ENCODE results near the gene INTS11.

Gene INTS11

GRCh38 chr1:1332774-1333480 is 8.5 kb upstream of the INTS11 start:
- no peak overlapping the region for H3K27ac Mint-ChIP-seq
- H3K9me3 Mint-ChIP-seq, result no peaks in the 10 kb centered on the region
- H3K4me3 Mint-ChIP-seq, result no peak overlapping the region
- no peaks in the 10 kb centered on the region for H3K4me1 Mint-ChIP-seq (ENCODE audit: low read depth)
- intact Hi-C loops (cut with micrococcal nuclease), result no loop called here
- H3K36me3 Mint-ChIP-seq (ENCODE audit: low read depth), result peaks cover 56% of the 10 kb centered on the region
- H3K27me3 Mint-ChIP-seq, result no peaks in the 10 kb centered on the region

GRCh38 chr1:1332031-1332755 is 7.7 kb upstream of the INTS11 start:
- intact Hi-C loops (cut with micrococcal nuclease), result no loop called here
- Mint-ChIP-seq H3K27ac (no peak overlapping the region), H3K36me3 (ENCODE audit: low read depth) (peaks cover 56% of the 10 kb centered on the region)

GRCh38 chr1:1331068-1331965 is 6.9 kb upstream of the INTS11 start, which contains the start of gene TAS1R3:
TAS1R3 (plus strand) TSS chr1:1331280; CDS start chr1:1331346, 66 bp downstream.
- H3K4me3 Mint-ChIP-seq, result no peak within 1 kb of the TSS
- no peak within 1 kb of the TSS for H3K27ac Mint-ChIP-seq
- H3K27me3 Mint-ChIP-seq, result no peaks in the 10 kb centered on the region
- peaks cover 1% of the 10 kb centered on the region for H3K4me1 Mint-ChIP-seq (ENCODE audit: low read depth)
- intact Hi-C loops (cut with micrococcal nuclease), result no loop called here
- H3K9me3 Mint-ChIP-seq, result no peaks in the 10 kb centered on the region
- peaks cover 56% of the 10 kb centered on the region for H3K36me3 Mint-ChIP-seq (ENCODE audit: low read depth)

More at GRCh38 chr1:1332031-1332755, 7.7 kb upstream of the INTS11 start:
- no peaks in the 10 kb centered on the region for H3K9me3 Mint-ChIP-seq
- H3K4me1 Mint-ChIP-seq (ENCODE audit: low read depth), result no peaks in the 10 kb centered on the region
- no peak overlapping the region for H3K4me3 Mint-ChIP-seq
- H3K27me3 Mint-ChIP-seq, result no peaks in the 10 kb centered on the region

- H3K27me3 Mint-ChIP-seq, result no peaks in the 10 kb centered on the region
- H3K27ac Mint-ChIP-seq, result no peak overlapping the region
- peaks cover 9% of the 10 kb centered on the region for H3K4me1 Mint-ChIP-seq (ENCODE audit: low read depth)
- peaks cover 49% of the 10 kb centered on the region for H3K36me3 Mint-ChIP-seq (ENCODE audit: low read depth)
- no peak overlapping the region for H3K4me3 Mint-ChIP-seq
- intact Hi-C loops (cut with micrococcal nuclease), result no loop called here
- H3K9me3 Mint-ChIP-seq, result no peaks in the 10 kb centered on the region
These were observed 6.1 kb upstream of the INTS11 start for GRCh38 chr1:1330366-1331067.

- Mint-ChIP-seq H3K4me1 (ENCODE audit: low read depth) (peaks cover 12% of the 10 kb centered on the region), H3K36me3 (ENCODE audit: low read depth) (peaks cover 41% of the 10 kb centered on the region), H3K27ac (no peak overlapping the region), H3K4me3 (no peak overlapping the region), H3K27me3 (no peaks in the 10 kb centered on the region), H3K9me3 (no peaks in the 10 kb centered on the region)
- intact Hi-C loops (cut with micrococcal nuclease), result no loop called here
These were observed 5.1 kb upstream of the INTS11 start for GRCh38 chr1:1329304-1330210.

- Mint-ChIP-seq H3K36me3 (ENCODE audit: low read depth) (peaks cover 38% of the 10 kb centered on the region), H3K27ac (no peak overlapping the region), H3K27me3 (no peaks in the 10 kb centered on the region), H3K9me3 (no peaks in the 10 kb centered on the region), H3K4me1 (ENCODE audit: low read depth) (peaks cover 18% of the 10 kb centered on the region), H3K4me3 (no peak overlapping the region)
- intact Hi-C loops (cut with micrococcal nuclease), result no loop called here
These were observed 3.8 kb upstream of the INTS11 start for GRCh38 chr1:1328254-1328653.

- Mint-ChIP-seq H3K27ac (no peak overlapping the region), H3K4me1 (ENCODE audit: low read depth) (peaks cover 28% of the 10 kb centered on the region), H3K9me3 (no peaks in the 10 kb centered on the region), H3K4me3 (no peak overlapping the region), H3K36me3 (ENCODE audit: low read depth) (peaks cover 45% of the 10 kb centered on the region), H3K27me3 (no peaks in the 10 kb centered on the region)
- intact Hi-C loops (cut with micrococcal nuclease), result no loop called here
These were observed 2.8 kb upstream of the INTS11 start for GRCh38 chr1:1327291-1327690.

- H3K4me1 Mint-ChIP-seq (ENCODE audit: low read depth), result peaks cover 38% of the 10 kb centered on the region
- intact Hi-C loops (cut with micrococcal nuclease), result no loop called here
- no peaks in the 10 kb centered on the region for H3K9me3 Mint-ChIP-seq
- peaks cover 50% of the 10 kb centered on the region for H3K36me3 Mint-ChIP-seq (ENCODE audit: low read depth)
- H3K27me3 Mint-ChIP-seq, result no peaks in the 10 kb centered on the region
- no peak overlapping the region for H3K27ac Mint-ChIP-seq
- H3K4me3 Mint-ChIP-seq, result peak overlapping the region; percentile 77
These were observed 1.7 kb upstream of the INTS11 start for GRCh38 chr1:1326075-1326605.

GRCh38 chr1:1325288-1326074 is 1.0 kb upstream of the INTS11 start:
- H3K36me3 Mint-ChIP-seq (ENCODE audit: low read depth), result peaks cover 56% of the 10 kb centered on the region
- H3K27ac Mint-ChIP-seq, result peak overlapping the region; percentile 76
- H3K9me3 Mint-ChIP-seq, result no peaks in the 10 kb centered on the region
- H3K4me1 Mint-ChIP-seq (ENCODE audit: low read depth), result peaks cover 43% of the 10 kb centered on the region
- intact Hi-C loops (cut with micrococcal nuclease), result loop anchor here (2.0 kb wide), 1 partner anchor 17 kb away; the partner anchor contains the start of gene PUSL1
- H3K4me3 Mint-ChIP-seq, result peak overlapping the region; percentile 77
- H3K27me3 Mint-ChIP-seq, result no peaks in the 10 kb centered on the region

- H3K4me3 Mint-ChIP-seq, result peak overlapping the region; percentile 77
- peaks cover 43% of the 10 kb centered on the region for H3K4me1 Mint-ChIP-seq (ENCODE audit: low read depth)
- intact Hi-C loops (cut with micrococcal nuclease), result loop anchor here (2.0 kb wide), 1 partner anchor 15 kb away; the partner anchor contains the start of gene PUSL1
- H3K27ac Mint-ChIP-seq, result peak overlapping the region; percentile 76
- H3K27me3 Mint-ChIP-seq, result no peaks in the 10 kb centered on the region
- H3K36me3 Mint-ChIP-seq (ENCODE audit: low read depth), result peaks cover 68% of the 10 kb centered on the region
- no peaks in the 10 kb centered on the region for H3K9me3 Mint-ChIP-seq
These were observed 356 bp downstream of the INTS11 start for GRCh38 chr1:1324084-1324523.

GRCh38 chr1:1322952-1323351 is 1.5 kb downstream of the INTS11 start:
- Mint-ChIP-seq H3K27me3 (no peaks in the 10 kb centered on the region), H3K4me3 (peak overlapping the region; percentile 80), H3K27ac (no peak overlapping the region), H3K4me1 (ENCODE audit: low read depth) (peaks cover 43% of the 10 kb centered on the region), H3K9me3 (no peaks in the 10 kb centered on the region), H3K36me3 (ENCODE audit: low read depth) (peaks cover 68% of the 10 kb centered on the region)
- intact Hi-C loops (cut with micrococcal nuclease), result no loop called here

GRCh38 chr1:1322418-1322817 is 2.0 kb downstream of the INTS11 start:
- H3K36me3 Mint-ChIP-seq (ENCODE audit: low read depth), result peaks cover 68% of the 10 kb centered on the region
- peak overlapping the region; percentile 41 for H3K4me3 Mint-ChIP-seq
- no peak overlapping the region for H3K27ac Mint-ChIP-seq
- intact Hi-C loops (cut with micrococcal nuclease), result no loop called here
- H3K9me3 Mint-ChIP-seq, result no peaks in the 10 kb centered on the region
- no peaks in the 10 kb centered on the region for H3K27me3 Mint-ChIP-seq
- peaks cover 43% of the 10 kb centered on the region for H3K4me1 Mint-ChIP-seq (ENCODE audit: low read depth)
